Esophagus muscularis mucosa (tissue), 4 donors: ENCODE measurements around the gene DNAH11.

Experiments
- CTCF ChIP-seq, 3 experiments: fragments of 200-600 bp in 2 of 3; fragments of 450-650 bp in 1 of 3; sonication (generic) in 2 of 3; IDR thresholded peaks; one replicate each; pipeline ENCODE4 v1.5.1; 2017 to 2019; ENCODE audit warnings: antibody characterized with exemption in 3 of 3, mild to moderate bottlenecking in 2 of 3, moderate library complexity in 1 of 3
- EP300 ChIP-seq: sonication (generic); formaldehyde crosslinking; IDR thresholded peaks from one replicate; pipeline ENCODE4 v1.6.1; 2017; ENCODE audit warnings: antibody characterized with exemption
- POLR2A ChIP-seq: fragments of 450-650 bp; IDR thresholded peaks from one replicate; pipeline ENCODE4 v1.6.1; 2017; ENCODE audit warnings: antibody characterized with exemption, moderate library complexity, mild to moderate bottlenecking, low read depth
- POLR2AphosphoS5 ChIP-seq, 2 donors: sonication (generic); formaldehyde crosslinking; IDR thresholded peaks; one replicate each; pipeline ENCODE4 v1.6.1; 2017; ENCODE audit warnings: antibody characterized with exemption in 2 of 2

- TF ChIP-seq CTCF (IDR thresholded peaks at IDR 0.05) (no peak), POLR2A (no peak), POLR2AphosphoS5 (IDR thresholded peaks at IDR 0.05) (no peak), EP300 (no peak)
Measured at GRCh38 chr7:21640105-21640504, 97.3 kb downstream of the DNAH11 start.
